GM12864 (cell line): Measurements from ENCODE around the gene RRBP1.

ENCODE experiments used
- DNase-seq: peaks from one replicate; pipeline ENCODE4 v3.0.0-alpha.2; 2011; ENCODE audit warnings: low read depth
- H3K4me3 ChIP-seq: 2 replicates; pipeline ENCODE4 v1.5.1; 2011; ENCODE audit warnings: mild to moderate bottlenecking, low read depth, low read length, control low read depth
- TF ChIP-seq, protein P1 (sequence below): IDR thresholded peaks from 2 replicates; pipeline ENCODE4 v1.5.1; 2011; ENCODE audit warnings: low read depth, mild to moderate bottlenecking, moderate library complexity, low read length, control low read depth, inconsistent platforms; ENCODE audit errors: missing control alignments

The RRBP1 gene

DNA sequence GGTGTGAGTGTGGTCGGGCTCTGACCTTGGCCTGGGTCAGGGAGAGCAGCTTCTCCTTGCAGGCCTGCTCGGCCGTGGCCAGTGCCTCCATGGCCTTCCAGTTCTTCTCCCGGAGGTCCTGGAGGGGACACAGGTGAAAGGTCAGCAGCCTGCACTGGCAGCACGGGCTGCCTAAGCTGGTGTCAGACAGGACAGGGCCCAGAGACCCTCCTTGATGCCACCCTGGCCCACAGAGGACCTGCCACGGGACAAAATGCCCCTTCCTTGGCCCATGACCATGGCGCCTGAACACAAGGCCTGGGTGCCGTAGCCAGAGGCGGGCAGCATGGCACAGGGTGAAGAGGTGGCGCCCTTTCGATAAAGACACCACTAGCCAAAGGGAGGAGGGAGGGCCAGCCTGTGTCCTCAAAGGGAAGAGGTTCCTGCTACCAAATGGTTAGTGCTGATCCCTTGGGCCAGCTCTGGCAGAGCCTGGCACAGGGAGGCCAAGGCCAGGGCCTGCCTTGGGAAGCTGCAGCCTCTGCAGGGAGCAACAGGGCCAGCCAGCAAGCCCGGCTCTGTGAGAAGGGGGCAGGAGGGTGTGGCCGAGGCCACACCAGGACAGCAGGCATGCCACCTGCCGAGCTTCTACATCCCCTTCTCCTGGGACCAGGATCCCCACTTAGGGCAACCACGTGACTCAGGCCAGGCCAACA is 57.3 kb downstream of the RRBP1 start:
- DNase-seq, result no peak
- TF ChIP-seq, protein P1, sequence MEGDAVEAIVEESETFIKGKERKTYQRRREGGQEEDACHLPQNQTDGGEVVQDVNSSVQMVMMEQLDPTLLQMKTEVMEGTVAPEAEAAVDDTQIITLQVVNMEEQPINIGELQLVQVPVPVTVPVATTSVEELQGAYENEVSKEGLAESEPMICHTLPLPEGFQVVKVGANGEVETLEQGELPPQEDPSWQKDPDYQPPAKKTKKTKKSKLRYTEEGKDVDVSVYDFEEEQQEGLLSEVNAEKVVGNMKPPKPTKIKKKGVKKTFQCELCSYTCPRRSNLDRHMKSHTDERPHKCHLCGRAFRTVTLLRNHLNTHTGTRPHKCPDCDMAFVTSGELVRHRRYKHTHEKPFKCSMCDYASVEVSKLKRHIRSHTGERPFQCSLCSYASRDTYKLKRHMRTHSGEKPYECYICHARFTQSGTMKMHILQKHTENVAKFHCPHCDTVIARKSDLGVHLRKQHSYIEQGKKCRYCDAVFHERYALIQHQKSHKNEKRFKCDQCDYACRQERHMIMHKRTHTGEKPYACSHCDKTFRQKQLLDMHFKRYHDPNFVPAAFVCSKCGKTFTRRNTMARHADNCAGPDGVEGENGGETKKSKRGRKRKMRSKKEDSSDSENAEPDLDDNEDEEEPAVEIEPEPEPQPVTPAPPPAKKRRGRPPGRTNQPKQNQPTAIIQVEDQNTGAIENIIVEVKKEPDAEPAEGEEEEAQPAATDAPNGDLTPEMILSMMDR, result no peak
- no peak overlapping the region for H3K4me3 ChIP-seq

DNA sequence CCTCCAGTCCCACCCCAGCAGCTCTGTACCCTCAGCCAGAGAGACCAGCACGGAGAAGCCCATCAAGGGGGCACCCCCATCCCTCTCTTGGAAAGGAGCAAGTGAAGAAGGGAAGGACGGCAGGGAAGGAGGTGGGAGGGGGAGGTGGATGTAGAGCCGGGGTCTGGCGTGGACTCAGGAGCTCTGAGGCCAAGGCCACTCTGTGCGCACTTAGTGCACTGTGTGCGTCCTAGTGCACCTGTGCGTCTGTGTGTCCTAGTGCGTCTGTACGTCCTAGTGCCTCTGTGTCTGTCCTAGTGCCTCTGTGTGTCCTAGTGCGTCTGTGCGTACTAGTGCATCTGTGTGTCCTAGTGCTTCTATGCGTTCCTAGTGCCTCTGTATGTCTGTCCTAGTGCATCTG is 58.0 kb downstream of the RRBP1 start:
- TF ChIP-seq, protein P1, result no peak
- no peak for DNase-seq
- H3K4me3 ChIP-seq, result no peak overlapping the region

DNA sequence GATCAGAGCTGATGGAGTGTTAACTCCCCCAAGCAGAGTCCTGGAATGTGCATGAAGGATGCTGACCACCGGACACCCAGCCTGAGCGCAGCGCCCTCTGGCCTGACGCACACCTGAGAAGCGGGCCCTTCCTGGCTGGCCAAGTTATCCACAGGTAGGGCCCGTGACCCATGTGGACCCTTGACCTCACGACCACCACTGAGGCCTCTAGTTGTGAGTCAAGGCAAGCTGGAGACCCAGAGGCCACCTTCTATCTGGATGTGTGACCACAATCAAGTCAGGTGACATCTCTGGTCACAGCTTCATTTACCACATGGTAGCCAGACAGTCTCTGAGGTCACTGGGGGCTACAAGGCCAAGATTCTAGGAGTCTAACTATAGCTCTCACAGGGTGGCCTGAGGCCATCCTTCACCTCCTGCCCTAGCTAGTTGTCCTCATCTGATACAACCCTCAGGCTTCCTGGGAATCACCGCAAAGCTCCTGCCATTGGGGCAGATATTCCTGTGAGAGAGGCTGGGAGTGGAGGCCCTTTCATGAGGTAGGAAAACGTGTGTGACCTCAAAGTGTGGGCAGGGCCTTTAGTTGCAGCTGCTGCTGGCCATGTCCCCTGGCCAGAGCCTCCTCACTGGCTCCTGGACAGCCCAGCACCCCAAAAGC is 59.1 kb downstream of the RRBP1 start:
- no peak overlapping the region for H3K4me3 ChIP-seq
- TF ChIP-seq, protein P1, result no peak
- DNase-seq, result no peak

DNA sequence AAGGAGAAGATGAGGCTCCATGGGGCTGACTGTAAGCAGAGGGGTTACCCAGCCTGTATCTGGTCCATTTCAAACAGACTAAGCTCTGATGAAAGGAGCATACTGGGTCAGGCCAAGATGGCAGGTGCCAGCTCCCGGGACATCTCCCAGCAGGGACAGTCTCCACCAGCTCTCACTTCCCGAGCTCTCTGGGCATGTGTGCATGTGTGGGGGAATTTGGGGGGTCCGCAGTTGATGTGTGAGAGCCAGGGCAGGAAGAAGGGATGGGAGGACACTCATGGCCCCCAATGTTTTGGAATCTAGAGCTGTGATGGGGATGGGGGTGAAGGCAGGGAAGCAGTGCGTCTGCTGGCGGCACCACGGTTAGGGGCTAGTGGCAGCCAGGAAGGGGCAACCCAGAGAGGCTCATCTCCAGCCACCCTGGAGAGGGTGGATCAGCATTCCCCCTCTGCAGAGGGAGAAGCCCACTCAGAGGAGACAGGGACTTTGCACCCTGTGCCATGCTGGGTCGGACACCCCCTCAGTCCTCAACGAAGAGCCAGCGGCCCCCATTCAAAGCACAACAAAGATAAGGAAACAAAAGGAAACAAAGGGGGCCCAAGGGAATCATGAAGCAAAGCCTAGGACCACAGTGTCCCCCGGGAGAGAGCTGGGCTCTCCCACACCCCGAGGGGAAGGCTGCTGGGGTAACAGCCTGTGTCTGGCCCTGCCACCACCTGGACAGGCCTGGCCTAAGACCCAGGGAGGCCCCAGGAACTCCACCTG is 59.8 kb downstream of the RRBP1 start:
- DNase-seq, result no peak
- TF ChIP-seq, protein P1, result no peak
- H3K4me3 ChIP-seq, result no peak overlapping the region

DNA sequence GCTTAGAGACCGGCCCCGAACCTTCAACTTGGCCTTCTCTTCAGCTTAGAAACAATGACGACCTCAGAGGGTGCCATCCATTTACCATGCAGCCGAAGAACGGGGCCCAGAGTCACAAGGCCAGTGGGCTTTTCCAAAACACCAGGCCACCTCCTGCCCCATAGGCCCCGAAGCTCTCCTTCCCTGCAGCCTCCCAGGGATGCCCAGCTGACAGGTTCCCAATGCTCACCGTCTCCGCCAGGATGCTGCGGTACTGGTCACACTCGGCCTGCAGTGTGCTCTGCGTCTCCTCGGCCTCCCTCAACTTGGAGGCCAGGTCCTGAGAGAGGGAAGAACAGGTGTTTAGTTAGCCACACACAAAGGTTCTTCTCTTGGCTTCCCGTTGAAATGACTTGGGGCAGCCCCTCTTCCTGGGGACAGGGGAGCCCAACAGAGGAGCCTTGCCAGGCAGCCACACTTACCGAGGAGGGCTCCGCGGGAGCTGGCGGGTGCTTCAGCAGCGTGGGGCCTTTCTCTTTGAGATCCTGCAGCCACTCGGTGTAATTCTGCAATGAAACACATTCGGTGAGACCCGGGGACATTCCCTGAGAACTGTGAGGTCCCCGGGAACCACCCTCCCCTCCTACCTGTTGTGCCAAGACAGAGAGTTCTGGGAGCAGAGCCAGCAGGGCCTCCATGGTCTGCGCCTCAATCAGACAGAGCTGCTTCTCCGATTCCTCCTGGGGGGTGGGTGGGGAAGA is 60.6 kb downstream of the RRBP1 start:
- no peak overlapping the region for H3K4me3 ChIP-seq
- no peak for DNase-seq
- TF ChIP-seq, protein P1, result no peak

DNA sequence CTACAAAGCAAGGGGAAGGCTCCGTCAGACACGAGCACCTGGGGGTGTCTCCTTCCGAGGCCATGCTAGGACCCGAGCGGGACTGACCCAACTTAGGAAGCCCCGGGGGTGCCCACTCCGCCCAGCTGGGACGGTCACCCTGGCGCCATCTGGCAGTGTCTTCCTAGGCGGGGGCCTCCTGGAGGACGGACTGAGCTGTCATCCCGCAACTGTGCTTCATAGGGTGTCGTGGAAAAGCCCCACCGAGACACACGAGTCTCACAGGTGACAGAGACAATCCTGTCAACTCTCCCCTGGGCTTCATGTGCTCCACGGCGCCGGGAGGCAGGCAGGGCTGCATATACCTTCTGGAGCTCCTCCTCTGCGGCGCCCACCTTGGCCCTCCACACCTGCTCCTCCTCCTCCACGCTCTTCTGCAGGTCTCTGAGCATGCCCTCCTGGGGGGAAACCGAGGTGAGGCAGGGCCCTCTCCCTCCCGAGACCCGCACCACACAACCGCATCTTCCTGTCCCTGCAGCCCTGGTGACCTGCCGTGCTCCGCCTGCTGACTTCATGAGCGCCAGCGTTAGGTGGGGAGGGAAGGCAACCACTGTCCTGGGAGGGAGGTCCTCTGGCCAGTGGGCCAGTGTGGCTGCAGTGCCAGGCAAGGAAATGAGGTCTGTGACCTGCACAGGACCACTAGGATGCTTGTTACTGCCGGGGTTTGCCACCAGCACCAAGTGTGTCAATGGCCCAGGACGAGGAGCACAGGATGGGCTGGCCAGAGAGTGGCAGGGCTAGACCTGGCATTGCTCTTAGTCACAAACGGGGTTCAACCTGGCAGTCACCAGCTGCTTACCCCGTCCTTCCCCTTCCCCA is 61.4 kb downstream of the RRBP1 start:
- H3K4me3 ChIP-seq, result no peak overlapping the region
- TF ChIP-seq, protein P1, result no peak
- no peak for DNase-seq
